ENCODE results near the gene BABAM2.
A peak's percentile ranks its signal among the peaks of the same experiment; 100 is the strongest.

The BABAM2 gene

DNA sequence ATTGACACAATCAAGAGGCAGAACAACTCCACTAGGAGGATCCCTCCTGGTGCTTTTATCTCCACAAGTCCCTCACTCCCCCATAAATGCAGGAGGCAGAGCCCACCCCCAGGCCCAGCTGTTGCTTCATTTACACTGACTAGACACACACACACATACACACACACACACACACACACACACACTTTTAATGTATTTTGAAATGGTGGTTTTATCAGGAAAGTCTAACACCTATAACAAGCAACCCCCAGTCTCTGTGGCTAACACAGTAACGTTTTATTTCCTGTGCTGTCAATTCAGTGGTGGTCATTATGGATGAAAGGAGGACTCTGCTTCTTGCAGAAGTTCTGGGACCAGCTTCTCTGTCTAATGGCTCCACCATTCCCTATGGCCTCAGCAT is 376.8 kb downstream of the BABAM2 start:
- DNase-seq: no peak

DNA sequence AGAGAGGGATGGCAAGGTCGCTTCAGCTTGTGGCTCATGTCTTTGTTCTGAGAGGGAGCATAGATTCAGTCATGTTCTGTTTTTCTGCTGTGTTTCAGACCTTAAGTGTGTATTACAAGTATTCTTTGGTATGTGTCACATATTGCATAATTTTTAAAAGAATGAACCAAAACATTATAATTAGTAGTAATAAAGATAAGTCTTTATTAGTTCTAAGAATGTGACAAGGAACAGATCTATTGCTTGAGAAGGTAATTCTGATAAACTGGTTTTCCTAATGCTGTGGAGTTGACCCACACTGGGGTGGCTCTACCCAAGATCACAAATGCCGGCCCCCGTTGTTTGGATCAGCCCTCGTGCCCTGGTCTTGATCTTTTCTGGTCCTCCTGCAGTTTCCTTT is 377.9 kb downstream of the BABAM2 start:
- no peak for DNase-seq

DNA sequence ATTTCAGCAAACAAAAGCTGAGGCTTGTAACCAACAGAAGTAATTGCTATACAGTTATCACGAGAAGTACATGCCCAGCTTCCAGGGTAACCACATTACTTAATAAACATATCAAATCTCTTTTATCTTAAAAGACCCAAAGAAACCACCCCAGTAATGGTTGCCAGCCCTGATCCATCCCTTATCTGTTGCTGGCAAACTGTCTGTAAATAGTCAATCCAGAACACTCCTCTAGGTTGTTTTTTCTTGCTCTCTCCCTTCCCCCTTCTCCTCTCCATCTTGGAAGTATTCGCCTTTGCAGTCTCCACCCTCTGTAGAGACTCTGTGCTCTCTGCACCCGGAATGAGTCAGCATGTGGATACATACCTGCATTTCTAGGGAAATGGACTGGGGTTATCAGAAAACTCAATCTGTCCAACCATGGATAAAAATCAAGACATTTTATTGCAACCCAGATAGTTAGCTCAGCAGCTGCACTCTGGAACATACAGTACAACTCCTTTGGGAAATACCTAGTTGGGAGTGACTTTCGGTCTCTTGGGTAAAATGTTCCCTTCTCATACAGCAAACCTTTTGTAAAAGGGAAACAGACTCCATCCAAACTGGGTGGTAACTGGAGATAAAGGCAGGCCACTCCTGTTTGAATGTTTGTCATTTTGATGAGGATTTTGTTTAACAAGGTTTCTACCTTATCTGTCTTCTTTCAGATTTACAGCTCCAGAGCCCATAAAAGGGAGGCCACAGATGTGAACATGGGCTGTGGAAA is 378.7 kb downstream of the BABAM2 start:
- DNase-seq: no peak

DNA sequence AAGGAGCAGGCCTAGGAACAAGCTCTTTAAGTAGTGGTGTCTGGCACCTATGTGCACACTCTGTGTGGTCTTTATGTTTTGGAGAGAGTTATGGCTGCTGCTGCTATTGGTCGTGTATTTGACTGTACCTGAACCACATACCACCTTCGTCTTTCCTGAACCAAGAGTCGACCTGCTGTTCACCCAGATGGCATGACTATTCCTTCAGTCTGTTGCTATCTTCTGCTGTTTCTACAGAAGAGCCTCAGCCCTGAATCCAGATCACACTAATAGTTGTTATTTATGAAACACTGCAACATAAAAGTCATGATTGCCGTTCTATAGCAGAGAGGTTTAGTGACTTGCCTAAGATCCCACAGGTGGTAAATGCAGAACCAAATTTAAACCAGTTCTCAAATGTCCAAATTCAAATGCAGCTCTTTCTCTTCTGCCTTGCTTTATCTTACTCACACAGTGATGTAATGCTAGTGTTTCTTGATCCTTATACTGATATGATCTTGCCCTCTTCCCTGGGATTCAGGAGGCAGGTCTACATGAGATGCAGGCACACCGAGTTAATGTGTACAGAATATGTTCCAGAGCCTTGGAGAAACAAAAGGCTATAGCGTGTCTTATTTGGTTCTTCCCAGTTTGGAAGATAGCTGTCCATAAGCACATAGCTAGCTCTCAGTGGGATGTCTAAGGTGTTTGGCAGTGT is 380.1 kb downstream of the BABAM2 start:
- no peak for DNase-seq

DNA sequence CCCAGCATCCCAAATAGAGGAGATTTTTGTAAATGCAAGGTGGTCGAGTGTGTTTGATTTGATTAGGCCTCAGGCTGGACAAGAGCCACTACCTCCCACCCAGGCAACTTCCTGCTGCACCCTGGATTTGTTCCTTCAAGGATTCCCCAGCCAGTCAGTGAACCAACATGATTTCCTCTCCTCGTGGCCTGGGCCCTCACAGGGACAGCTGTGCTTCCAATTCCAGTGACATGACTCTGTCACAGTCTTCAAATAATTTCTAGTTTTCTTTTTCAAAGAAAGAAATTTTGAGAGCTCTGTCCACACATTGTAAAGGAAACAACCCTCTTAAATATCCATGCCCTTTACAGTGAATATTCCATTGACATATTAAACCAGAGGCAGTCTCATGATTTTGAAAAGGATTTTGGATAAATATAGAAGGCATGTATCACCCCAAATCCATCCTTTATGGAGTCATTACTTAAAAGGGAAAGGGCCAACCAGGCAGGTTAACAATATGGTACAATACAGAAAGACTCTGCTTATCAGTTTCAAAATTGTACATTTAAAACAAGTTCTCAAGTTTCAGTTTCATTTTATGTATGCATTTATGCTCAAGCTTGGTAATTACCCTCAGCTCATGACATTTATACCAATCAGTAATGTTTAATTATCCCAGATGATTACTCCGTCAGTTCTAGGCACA is 380.8 kb downstream of the BABAM2 start:
- no peak for DNase-seq

DNA sequence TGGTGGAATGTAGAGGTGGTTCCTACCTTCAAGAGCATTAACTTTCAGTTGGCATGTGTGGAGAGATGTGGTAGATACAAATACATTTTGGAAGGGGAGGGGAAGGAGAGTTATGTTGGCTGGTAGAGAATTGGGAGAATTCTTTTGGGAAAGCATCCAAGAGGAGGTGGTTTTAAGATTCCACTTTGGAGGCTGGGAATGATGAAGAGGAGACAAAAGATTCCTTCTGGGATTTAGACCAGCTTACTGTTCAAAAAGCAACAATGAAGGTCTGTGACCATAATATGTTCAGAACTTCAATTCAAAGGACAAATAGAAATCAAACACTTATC is 381.4 kb downstream of the BABAM2 start:
- no peak for DNase-seq

DNA sequence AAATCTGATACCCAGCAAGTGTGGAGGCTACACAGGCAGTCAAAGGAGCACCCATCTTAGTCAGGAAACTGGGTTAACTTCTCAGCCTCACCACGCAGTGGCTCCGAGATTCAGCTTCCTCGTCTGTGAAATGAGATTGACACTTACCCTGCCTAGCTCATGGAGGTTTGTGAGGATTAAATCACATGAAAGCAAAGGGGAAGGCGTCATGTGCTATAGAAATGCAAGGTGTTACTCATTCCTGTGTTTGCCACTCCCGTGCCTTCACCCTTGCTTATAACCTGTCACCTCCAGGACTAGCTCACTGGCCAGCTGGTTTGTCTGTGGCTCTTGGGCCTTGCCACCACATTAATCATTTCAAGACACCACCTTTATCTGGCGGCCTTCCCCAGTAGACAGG is 383.2 kb downstream of the BABAM2 start:
- DNase-seq: peak; percentile 27

DNA sequence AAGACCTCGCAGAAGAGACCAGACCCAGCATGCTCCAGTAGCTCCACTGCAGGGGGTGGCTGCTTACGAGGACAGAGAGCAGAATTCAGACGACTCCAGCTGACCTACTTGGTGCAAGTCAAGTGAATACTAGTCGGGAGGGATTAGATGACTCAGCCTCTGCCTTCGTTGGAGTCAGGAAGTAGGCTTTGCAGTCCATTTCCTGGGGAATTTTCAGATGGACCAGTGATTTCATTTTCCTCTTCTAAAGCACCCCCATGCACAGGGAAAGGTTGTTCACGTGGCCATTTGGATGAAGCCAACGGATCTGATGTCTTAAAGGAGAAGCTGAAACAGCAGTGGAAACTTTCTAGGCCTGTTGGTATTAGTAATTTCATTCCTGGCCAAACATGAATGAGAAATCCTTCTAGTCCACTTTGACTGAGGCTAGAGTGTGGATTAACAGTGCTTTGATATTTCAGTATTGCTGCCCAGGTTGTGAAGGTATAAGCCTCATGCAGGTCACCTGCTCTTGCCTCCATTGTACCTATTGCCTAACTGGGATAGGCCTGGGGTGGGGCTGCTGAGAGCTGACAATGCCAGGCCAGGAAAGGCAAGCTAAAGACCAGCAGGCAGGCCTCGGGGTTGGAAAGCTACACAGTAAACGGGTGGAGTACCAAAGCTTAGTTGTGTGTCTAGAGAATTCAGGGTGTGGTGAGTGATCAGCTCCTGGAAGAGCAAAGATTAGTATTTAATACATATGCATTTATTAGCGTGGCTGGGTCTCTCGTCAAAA is 384.6 kb downstream of the BABAM2 start:
- DNase-seq: no peak

DNA sequence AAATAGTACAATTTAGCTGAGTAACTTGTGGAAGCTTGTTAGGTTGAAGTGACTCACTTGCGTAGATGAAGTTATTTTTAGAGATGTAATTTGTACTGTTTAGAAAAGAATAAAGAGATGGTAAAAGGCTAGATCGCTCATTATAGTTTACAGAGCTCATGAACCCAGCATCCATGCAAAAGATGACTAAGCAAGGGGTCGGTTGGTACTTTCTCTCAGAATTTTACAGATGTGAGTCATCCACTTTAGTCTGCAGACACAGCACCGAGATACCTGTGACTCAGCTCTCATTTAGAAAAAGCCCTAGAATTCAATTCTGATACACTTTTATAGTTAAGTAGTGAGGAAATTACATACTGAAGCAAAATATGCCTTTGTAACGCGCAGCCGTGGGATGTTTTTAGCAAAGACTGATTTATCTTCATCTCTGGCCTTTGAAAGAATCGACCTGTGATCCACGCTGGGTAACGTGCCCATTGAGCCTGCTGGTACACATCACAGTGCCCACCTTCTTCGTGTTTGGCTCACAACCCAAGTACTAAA is 385.6 kb downstream of the BABAM2 start:
- DNase-seq: no peak

DNA sequence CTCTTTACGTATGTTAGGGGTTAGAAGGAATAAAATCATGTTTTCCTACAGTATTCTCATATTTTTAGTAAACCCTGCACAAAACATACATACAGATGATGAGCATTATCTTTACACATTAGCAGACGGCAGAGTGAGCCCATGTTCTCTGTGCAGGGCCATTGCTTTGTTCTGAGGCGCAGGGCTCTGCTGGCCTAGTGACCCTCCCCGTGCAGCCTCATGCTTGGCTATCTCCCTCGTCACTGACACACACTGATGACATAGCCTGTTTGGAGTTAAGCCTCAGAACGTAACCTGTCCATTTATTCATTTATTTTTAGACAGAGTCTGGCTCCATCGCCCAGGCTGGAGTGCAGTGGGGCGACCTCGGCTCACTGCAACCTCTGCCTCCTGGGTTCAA is 386.3 kb downstream of the BABAM2 start:
- DNase-seq: no peak

DNA sequence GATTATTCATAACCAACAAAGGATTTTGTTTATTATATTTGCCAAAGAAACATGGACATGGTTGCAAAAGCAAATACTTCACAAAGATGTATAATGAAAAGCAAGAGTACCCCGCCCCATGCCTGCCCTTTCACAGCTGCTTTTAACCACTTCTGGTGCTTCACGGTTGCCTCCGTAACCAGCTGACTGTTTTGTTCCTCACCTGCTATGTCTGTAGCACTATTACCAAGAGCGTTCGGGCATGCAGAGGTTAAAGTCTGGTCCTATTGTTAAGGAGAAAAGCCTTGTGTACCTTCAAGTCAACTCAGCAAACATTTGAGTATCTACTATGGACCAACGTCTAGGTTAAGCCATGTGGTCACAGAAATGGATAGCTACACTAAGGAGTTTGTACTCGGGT is 386.9 kb downstream of the BABAM2 start:
- no peak for DNase-seq

DNA sequence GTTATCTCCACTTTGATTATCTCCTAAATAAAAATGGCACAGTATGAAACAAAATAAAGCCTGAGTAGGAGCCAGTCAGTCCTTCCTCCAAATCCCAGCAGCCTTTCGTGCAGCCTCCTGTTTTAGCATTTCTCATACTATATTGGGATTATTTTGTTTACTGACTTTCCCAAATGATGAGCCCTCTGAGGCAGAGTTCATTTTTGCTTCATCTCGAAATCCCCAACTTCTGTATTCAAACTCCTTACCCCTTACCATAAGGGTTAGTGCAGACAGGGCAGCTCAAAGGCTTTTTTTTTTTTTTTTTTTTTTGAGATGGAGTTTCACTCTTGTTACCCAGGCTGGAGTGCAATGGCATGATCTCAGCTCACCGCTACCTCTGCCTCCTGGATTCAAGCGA is 388.8 kb downstream of the BABAM2 start:
- DNase-seq: no peak

DNA sequence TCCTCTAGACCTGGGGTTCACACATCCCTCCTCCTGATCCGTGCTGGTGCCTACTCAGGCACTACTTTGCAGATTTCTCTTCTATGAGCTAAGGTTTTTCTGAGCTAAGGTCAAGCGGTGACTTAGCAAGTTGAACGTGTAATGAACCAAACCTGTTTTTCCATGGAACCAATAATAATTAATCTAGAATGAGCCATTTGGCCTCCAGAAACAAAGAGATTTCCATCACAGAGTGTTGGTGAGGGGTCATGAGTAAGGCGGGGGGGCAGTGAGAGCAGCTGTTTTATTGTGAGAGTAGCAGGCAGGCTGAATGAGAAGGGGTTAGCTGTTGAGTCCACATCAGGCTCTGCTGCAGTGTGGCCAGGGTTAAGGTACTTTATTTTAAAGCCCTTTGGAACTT is 390.1 kb downstream of the BABAM2 start:
- no peak for DNase-seq

DNA sequence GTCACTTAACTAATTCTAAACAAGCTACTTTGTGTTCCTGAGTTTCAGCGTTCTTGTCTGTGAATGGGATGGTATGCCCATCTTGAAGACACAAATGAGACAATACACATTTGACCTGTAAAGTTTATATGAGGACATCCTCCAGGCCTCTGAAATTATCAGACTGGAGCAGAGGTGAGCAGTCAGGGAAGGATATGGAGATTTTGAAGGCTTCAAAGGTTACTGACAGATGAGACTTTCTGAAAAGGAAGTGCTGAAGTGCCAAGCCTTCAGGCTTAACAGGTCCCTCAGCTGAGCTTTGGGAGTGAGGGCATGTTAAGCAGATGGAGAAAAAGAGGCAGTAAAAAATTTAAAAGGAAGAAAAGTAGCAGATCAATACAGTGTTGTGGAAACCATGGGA is 391.2 kb downstream of the BABAM2 start:
- DNase-seq: no peak

DNA sequence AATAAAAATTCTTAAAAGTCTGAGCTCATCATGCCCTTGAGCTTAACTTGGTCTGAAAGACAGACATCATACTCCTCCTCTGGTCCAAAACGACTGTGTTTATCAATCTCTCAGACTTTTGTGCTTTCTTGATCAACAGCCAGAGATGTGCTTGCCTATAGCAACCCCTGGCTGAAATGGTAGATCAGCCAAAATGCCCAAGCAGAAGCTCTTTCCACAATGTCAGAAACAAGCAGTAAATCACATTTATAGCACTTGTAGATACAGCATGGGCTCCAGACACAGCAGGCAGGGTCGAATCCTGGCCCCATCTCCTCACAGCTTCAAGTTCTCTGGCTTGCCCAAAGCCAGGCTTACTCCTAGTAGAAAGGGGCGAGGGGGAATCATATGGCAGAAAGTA is 391.7 kb downstream of the BABAM2 start:
- no peak for DNase-seq

DNA sequence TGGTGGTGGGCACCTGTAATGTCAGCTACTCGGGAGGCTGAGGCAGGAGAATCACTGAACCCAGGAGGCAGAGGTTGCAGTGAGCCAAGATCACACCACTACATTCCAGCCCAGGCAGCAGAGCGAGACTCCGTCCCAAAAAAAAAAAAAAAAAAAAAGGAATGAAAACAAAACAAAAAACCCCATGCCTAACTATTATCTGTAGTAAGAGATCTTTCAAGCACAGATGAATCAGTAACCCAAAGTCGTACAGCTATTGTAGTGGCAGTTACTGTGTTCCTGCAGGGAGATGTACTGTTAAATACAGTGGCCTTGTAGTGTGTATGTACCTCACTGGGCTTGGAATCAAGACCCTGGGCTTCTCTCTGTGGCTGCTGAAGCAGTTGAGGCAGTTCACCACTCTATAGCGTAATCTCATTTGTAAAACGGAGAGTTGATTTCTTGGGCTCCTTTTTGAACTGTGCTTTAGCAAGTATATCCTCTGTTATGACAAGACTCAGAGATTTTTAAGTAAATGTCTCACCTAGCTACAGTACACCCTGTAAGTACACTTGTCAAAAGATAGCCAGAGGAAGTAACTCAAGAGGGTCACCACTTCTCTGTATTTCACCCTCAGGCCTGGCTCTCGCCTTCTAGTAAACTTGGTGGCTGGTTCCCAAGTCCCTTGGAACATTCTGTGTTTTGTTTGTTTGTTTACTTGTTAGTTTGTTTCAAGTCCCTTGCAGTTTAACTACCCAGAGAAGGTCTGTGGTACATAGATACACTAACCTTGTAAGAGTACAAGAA is 392.5 kb downstream of the BABAM2 start:
- no peak for DNase-seq

DNA sequence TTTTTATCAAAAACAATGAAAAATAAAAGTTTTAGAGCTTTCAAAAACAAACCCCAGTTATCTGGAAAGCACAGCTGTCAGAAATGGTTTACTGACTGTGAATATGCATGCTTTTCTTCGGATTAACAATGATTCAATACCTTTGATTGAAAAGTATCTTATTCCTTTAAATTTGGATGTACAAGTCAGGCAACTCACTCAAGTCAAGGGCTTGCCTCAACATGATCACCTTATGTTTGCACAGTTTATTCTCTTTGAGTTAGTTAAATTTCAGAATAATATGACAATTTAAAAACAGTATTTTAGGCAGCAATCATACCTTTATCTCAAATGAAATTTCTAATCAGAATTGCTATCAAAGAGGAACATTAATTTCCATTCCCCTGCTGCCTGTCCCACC is 393.3 kb downstream of the BABAM2 start:
- no peak for DNase-seq

DNA sequence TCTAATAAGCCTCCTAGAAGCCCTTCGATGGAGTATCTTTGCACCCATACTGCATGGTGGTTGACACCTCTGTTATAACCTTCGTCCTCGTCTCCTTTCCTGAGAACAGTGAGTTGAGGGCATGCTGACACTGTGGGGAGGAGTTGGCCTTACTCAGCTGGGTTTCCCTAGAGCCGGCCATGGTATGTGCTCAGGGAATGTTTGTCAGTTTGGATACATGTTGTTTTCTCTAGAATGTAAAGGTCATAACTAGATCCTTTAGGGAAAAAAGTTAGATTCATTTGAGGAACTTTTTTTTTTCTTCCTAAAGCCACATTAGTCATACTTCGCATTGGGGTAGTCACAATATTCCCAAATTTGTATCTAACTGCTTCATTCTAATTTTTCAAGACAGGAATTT is 396.1 kb downstream of the BABAM2 start:
- DNase-seq: no peak

DNA sequence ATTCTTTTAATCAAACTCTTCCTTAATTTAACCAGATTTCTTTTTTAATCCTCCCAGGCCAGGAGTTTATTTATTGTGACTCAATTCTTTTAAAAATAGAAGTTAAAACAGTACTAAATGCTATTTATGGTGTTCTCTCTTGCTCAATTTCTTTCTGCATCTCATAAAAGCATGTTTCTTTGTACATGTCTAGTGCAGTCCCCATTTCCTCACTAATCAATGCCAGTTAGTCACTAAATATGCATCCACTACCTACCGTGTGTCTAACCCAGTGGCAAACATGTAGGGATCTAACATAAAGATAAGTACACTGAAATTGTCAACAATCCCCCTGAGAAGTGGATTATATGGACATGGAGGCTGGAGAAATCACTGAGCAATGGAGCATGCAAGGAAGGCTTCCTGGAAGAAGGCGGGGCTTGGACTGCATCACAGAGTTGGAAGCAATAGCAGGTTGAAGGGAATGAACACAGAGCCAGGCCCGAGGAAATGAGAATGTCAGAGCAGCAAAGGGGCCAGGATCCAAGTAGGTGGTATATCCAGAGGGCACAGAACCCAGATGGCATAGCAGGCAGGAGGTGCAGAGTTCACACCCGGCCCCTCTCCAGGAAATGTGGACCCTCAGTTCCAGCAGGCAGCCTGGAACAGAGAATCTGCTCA is 396.9 kb downstream of the BABAM2 start:
- DNase-seq: no peak

DNA sequence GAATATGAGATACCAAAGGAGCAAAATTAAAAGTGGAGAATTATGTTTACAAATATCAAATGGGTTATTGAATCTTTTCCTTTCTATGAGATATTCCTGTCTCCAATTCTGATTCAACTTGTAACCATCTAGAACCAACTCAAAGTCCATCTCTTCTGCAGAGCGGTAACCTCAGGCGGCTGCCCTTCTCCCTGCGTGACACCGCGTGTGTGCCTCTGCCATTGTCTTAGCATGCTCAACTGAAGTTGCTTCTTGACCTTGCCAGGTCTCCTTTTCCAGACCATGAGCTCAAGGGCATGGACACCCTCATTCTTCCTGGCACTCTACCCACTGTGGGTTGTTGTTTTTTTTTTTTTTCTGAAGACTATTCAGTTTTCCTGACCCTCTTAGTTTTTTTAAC is 398.1 kb downstream of the BABAM2 start:
- DNase-seq: no peak

DNA sequence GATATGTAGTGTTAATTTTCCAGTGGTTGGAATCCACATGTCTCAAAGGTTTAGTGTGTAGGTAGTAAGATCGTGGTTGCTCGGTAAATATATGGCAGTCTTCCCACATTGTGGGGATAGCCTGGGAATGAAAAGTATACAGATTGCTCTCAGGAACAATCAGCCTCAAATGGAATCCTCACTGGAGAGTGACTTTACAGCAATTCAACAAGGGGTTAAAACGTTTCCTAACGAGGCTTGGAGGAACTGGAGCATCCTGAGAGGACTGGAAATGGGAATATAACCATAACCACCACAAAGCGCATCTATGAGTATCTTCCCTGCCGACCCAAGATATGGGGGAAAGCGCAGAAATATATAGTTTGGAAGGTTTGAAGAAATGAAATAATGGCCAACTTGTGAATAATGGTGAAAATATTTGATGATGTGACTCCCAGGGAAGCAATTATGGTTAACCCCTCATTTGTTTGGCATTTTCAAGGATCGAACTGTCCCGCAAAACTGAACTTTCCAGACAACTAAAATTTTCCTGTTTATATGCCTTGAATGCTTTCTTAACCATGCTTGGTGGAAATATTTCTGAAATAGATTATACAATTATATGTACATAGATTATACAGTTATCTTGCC is 401.4 kb downstream of the BABAM2 start:
- DNase-seq: no peak

Measured in GDM1 (cell line).